Thyroid gland (tissue), 4 donors: ENCODE measurements around the gene POR. TPM values are rescaled to one million over a fixed set of nuclear protein-coding genes. Genes with fewer than 3 reads are reported as not detected.

ENCODE experiments used
- DNase-seq, 2 donors: peaks; one replicate each; pipeline ENCODE4 v3.0.0-alpha.2; 2019
- H3K27ac ChIP-seq, 3 donors: fragments of 200-600 bp; sonication (generic); 1 replicate in 2 of 3; 2 replicates in 1 of 3; pipeline ENCODE4 v1.5.1; 2016 to 2019; ENCODE audit warnings: mild to moderate bottlenecking in 1 of 3, moderate library complexity in 1 of 3
- H3K27me3 ChIP-seq: fragments of 200-600 bp; sonication (generic); one replicate; pipeline ENCODE4 v1.5.1; 2019
- H3K36me3 ChIP-seq, 2 donors: fragments of 200-600 bp; sonication (generic); one replicate each; pipeline ENCODE4 v1.5.1; 2016 to 2019
- H3K4me1 ChIP-seq, 2 donors: fragments of 200-600 bp; sonication (generic); one replicate each; pipeline ENCODE4 v1.5.1; 2017 to 2019
- H3K4me3 ChIP-seq, 3 donors: fragments of 200-600 bp; sonication (generic); replicated peaks in 1 of 3; 1 replicate in 2 of 3; 2 replicates in 1 of 3; pipeline ENCODE4 v1.5.1; 2016; ENCODE audit warnings: mild to moderate bottlenecking in 1 of 3
- H3K9me3 ChIP-seq: fragments of 200-600 bp; sonication (generic); one replicate; pipeline ENCODE4 v1.5.1; 2017
- POLR2A ChIP-seq, 2 donors: fragments of 450-650 bp; IDR thresholded peaks; one replicate each; pipeline ENCODE4 v1.6.1; 2017; ENCODE audit warnings: antibody characterized with exemption in 2 of 2, mild to moderate bottlenecking in 2 of 2, moderate library complexity in 1 of 2
- WGBS, 2 donors: methylation state at CpG; one replicate each; pipeline ENCODE4 v1.1.5; 2017; 5-methylcytosine and 5-hydroxymethylcytosine counted together
- intact Hi-C: fragments of 100-400 bp; cut with DNase I; formaldehyde crosslinking; loops from one replicate; pipeline ENCODE4 v1.15.1; 2023
- total RNA-seq, 4 donors: library from RNA; depleted of rRNA; stranded (reverse); fragments of >200 nt; gene quantifications; one replicate each; pipeline ENCODE4 v1.2.3, GENCODE V29; 2016
- TF ChIP-seq, protein P1 (sequence below), 6 experiments: fragments of 200-600 bp in 3 of 6; fragments of 450-650 bp in 3 of 6; sonication (generic) in 3 of 6; IDR thresholded peaks; one replicate each; pipeline ENCODE4 v1.5.1; 2016 to 2019; ENCODE audit warnings: antibody characterized with exemption in 6 of 6, mild to moderate bottlenecking in 2 of 6, inconsistent platforms in 1 of 6, moderate library complexity in 1 of 6

Gene POR
- total RNA-seq, 4 donors from 2014 or later: 141 to 341 (median 285) TPM

- no peaks in the 10 kb centered on the region for H3K9me3 ChIP-seq
- no peak overlapping the region for H3K4me3 ChIP-seq
- intact Hi-C loops: no loop called here
- WGBS, 2 donors: 90 to 92% methylated on average over 6 of the region's 6 CpGs
- peaks cover 26 to 30% of the 10 kb centered on the region in 2 donors for H3K4me1 ChIP-seq
- TF ChIP-seq POLR2A (IDR thresholded peaks at IDR 0.05): no peak
- TF ChIP-seq, protein P1, sequence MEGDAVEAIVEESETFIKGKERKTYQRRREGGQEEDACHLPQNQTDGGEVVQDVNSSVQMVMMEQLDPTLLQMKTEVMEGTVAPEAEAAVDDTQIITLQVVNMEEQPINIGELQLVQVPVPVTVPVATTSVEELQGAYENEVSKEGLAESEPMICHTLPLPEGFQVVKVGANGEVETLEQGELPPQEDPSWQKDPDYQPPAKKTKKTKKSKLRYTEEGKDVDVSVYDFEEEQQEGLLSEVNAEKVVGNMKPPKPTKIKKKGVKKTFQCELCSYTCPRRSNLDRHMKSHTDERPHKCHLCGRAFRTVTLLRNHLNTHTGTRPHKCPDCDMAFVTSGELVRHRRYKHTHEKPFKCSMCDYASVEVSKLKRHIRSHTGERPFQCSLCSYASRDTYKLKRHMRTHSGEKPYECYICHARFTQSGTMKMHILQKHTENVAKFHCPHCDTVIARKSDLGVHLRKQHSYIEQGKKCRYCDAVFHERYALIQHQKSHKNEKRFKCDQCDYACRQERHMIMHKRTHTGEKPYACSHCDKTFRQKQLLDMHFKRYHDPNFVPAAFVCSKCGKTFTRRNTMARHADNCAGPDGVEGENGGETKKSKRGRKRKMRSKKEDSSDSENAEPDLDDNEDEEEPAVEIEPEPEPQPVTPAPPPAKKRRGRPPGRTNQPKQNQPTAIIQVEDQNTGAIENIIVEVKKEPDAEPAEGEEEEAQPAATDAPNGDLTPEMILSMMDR (IDR thresholded peaks at IDR 0.05): no peak
- no peaks in the 10 kb centered on the region for H3K36me3 ChIP-seq
- H3K27ac ChIP-seq: peak overlapping the region; percentile 18 to 76 (median 73)
- DNase-seq: no peak
- H3K27me3 ChIP-seq: no peaks in the 10 kb centered on the region
Measured at GRCh38 chr7:75938921-75939320, 24.0 kb downstream of the POR start.

DNA sequence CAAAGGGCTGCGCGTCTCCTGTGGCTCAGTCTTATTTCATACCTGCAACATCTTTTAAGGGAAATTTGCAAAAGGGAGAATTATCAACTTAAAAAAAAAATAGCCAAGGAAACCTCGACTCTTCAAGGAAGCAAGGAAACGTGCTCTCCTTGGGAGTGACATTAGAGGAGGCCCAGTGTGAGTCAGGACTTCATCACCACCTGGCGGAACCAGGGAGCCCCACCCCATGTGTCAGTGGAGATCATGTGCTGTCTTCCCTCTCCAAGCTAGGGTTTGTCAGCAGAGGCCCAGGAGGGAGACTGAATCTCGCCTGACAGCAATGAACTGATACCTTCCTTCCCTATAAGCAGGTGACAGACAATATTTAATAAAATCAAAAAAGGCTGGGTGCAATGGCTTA is 28.9 kb downstream of the POR start:
- H3K4me1 ChIP-seq: peaks cover 60 to 62% of the 10 kb centered on the region in 2 donors
- no peaks in the 10 kb centered on the region for H3K27me3 ChIP-seq
- H3K36me3 ChIP-seq: no peaks in the 10 kb centered on the region
- intact Hi-C loops: no loop called here
- H3K9me3 ChIP-seq: no peaks in the 10 kb centered on the region
- no peak overlapping the region for H3K4me3 ChIP-seq
- no peak for DNase-seq
- peak overlapping the region; percentile 73 to 91 (median 88) for H3K27ac ChIP-seq
- TF ChIP-seq POLR2A (IDR thresholded peaks at IDR 0.05): no peak
- TF ChIP-seq, protein P1 (IDR thresholded peaks at IDR 0.05): no peak
- WGBS, 2 donors: 88 to 91% methylated on average over 6 of the region's 6 CpGs

DNA sequence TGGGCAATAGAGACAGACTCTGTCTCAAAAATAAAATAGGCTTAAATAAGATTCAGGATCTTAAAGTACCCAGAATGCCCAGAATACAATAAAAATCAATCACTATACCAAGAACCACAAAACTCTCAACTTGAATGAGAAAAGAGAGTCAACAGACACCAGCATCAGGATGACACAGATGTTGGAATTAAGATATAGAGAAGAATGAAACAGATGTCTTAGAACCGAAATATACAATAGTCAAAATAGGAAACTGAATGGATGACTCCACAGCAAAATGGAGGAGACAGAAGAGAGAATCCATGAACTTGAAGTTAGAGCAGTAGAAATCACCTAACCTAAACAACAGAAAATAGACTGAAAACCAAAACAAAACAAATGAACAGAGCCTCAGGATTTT is 29.6 kb downstream of the POR start:
- Histone ChIP-seq H3K27me3 (no peaks in the 10 kb centered on the region), H3K9me3 (no peaks in the 10 kb centered on the region), H3K4me3 (no peak overlapping the region), H3K4me1 (peaks cover 60 to 67% of the 10 kb centered on the region in 2 donors), H3K27ac (peak overlapping the region; percentile 73 to 91 (median 88)), H3K36me3 (no peaks in the 10 kb centered on the region)
- intact Hi-C loops: no loop called here
- TF ChIP-seq, protein P1 (IDR thresholded peaks at IDR 0.05): no peak
- TF ChIP-seq POLR2A (IDR thresholded peaks at IDR 0.05): no peak
- WGBS, 2 donors: 92 to 98% methylated on average over 1 of the region's 1 CpG
- no peak for DNase-seq

DNA sequence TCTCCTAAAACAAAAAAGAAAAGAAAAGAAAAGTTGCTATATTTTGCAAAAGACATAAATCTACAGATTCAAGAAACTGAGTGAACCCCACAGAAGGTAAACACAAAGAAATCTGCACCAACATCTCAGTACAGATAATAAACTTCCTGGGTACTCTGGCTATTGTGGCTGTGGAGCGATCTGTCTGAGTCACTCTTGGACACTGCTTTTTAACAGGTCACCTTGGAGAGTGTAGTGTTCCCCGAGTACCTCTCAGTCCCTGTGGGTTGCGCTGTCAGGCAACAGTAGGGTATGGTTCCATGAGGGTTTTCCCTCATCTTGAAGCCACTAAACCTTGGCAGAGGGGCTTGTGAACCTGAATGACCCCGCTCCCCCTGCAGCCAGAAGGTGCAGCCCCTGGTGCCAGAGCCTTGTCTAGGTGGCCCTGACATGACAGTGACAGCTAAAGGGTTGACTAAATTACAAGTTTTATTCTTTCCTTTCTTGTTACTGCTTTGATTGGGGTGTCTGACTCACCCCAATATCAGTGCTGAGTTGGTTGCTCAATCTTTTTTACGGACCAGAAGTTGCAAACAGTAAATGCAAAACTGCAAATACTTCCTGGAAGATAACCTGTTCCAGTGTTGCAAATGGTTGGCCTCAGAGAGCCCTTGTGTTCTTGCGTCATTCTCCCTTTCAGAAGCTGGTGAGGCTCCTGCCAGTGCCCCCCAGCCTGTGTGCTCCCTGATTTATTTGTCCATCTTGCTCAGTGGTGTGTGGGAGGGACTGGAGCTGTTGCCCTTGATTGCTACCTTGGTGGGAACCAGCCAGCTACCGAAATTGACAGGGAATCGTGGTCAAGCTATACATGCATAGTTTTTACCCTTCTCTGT is 30.6 kb downstream of the POR start:
- no peaks in the 10 kb centered on the region for H3K27me3 ChIP-seq
- peaks cover 60 to 77% of the 10 kb centered on the region in 2 donors for H3K4me1 ChIP-seq
- H3K36me3 ChIP-seq: no peaks in the 10 kb centered on the region
- TF ChIP-seq, protein P1 (IDR thresholded peaks at IDR 0.05): peak in 4 of 6 experiments; percentile 4 to 47 (median 32)
- peak in 1 of 2 donors; percentile 24 for TF ChIP-seq POLR2A (IDR thresholded peaks at IDR 0.05)
- no peaks in the 10 kb centered on the region for H3K9me3 ChIP-seq
- peak; percentile 83 to 89 for DNase-seq
- intact Hi-C loops: no loop called here
- no peak overlapping the region for H3K4me3 ChIP-seq
- WGBS, 2 donors: 27 to 39% methylated on average over 8 of the region's 8 CpGs
- H3K27ac ChIP-seq: peak overlapping the region; percentile 73 to 91 (median 88)

GRCh38 chr7:75946207-75946855 is 31.4 kb downstream of the POR start:
- H3K9me3 ChIP-seq: no peaks in the 10 kb centered on the region
- intact Hi-C loops: no loop called here
- no peaks in the 10 kb centered on the region for H3K27me3 ChIP-seq
- no peak overlapping the region for H3K4me3 ChIP-seq
- H3K27ac ChIP-seq: peak overlapping the region; percentile 73 to 91 (median 88)
- no peaks in the 10 kb centered on the region for H3K36me3 ChIP-seq
- DNase-seq: peak; percentile 78
- WGBS, 2 donors: 51% methylated on average over 8 of the region's 8 CpGs
- no peak for TF ChIP-seq POLR2A (IDR thresholded peaks at IDR 0.05)
- TF ChIP-seq, protein P1 (IDR thresholded peaks at IDR 0.05): no peak
- H3K4me1 ChIP-seq: peaks cover 53 to 77% of the 10 kb centered on the region in 2 donors
